ENCODE measurements around the gene TFDP3. TPM values are rescaled to one million over a fixed set of nuclear protein-coding genes. Genes with fewer than 3 reads are reported as not detected.

The TFDP3 gene
- total and polyA plus RNA-seq, 2 of the 13 experiments (the other 11 are each of a cell fraction or from before 2014, with no cell fraction given) = not detected

DNA sequence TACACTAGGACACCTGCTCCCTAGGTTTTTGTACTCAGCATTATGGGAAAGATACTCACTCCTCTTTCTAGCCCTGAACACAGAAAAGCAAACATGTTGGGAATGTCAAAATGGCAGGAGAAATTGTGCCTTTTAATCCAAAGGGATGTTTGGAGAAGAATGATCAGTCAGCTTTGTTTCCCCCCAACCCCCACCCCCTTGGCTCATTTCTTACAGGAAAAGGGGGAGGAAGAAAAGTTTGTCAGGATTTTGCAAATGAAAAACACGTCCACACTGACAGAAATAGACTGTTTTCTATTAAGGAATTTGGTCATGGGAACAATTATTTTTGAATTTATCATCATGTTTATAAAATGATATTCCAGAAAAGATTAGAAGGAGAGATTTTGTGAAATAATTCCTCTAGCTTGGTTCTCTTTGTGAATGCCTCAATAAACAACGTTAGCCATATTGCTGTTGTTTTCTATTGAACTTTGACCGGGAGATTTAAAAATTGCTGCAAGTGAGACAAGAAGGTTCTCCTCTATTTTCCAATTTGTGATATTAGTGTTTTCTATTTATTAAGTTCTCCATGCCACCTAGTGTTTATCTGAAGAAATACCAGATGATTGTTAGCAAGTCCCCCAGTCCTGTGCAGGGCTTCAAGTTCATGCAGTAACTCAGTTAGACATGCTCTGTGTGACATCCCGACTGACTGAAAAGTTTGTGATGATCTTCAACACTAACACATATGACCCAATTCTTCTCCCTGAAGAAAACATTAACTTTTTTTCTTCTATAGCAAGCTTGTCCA is 31.3 kb upstream of the TFDP3 start:
- H3K79me2 ChIP-seq (ENCODE audit: insufficient read depth, low read length) = no peaks in the 10 kb centered on the region
- 0 out of 2 replicates have a peak overlapping the region, but pooled peaks have one; percentile 7 for H3K4me2 ChIP-seq (ENCODE audit: low read depth, low read length)
- POLR2A ChIA-PET = no interaction called here
- FAIRE-seq = peak; percentile 39
- ATAC-seq = no peak
- no peaks in the 10 kb centered on the region for H4K20me1 ChIP-seq (ENCODE audit: insufficient read depth, low read length)
- no peaks in the 10 kb centered on the region for H3K36me3 ChIP-seq (replicated peaks in 1 of 2; ENCODE audit: control insufficient read depth in 1 of 2, insufficient read depth in 2 of 2, low read length in 2 of 2)
- BruUV-seq (replicated peaks) = no TSS peak
- no peak overlapping the region for H3K4me3 ChIP-seq (replicated peaks in 1 of 3; ENCODE audit: insufficient read depth in 1 of 3, low read depth in 2 of 3, low read length in 3 of 3)
- no peak overlapping the region for H3K27ac ChIP-seq (ENCODE audit: extremely low read length, insufficient read depth, low read length)
- peaks cover 9% of the 10 kb centered on the region; the same call in 1 of the 2 replicates for H3K9me3 ChIP-seq (ENCODE audit: low read length)
- in situ Hi-C loops (cut with HindIII; ENCODE audit: extremely low pct_ligation_motif_present, low pct_unique_long_range_greater_than_20kb) (no loop called here), intact Hi-C loops (cut with micrococcal nuclease; ENCODE audit: unreplicated experiment) (no loop called here)
- no peaks in the 10 kb centered on the region for H3K27me3 ChIP-seq (ENCODE audit: control insufficient read depth in 1 of 2, insufficient read depth in 2 of 2, low read length in 2 of 2)
- H2AFZ ChIP-seq (ENCODE audit: low read length) = no peak overlapping the region
- TF ChIP-seq PAX8 (CRISPR knock-in tag; IDR thresholded peaks at IDR 0.05; ENCODE audit: borderline replicate concordance) = no peak
- TF ChIP-seq ZNF75D (CRISPR knock-in tag; IDR thresholded peaks at IDR 0.05; ENCODE audit: borderline replicate concordance) = no peak
- no peak for TF ChIP-seq ATM (IDR thresholded peaks at IDR 0.05; ENCODE audit: borderline replicate concordance)
- no peak for TF ChIP-seq SOX6 (IDR thresholded peaks at IDR 0.05)
- TF ChIP-seq SOX6 (CRISPR knock-in tag; IDR thresholded peaks at IDR 0.05) = no peak
- TF ChIP-seq KDM1A (CRISPR knock-in tag; IDR thresholded peaks at IDR 0.05) = no peak
- no peak for TF ChIP-seq NCOR1 (IDR thresholded peaks at IDR 0.05; ENCODE audit: borderline replicate concordance, low read length)
- no peak for TF ChIP-seq MAFF (IDR thresholded peaks at IDR 0.05; ENCODE audit: low read depth, low read length)
- TF ChIP-seq, protein P1, sequence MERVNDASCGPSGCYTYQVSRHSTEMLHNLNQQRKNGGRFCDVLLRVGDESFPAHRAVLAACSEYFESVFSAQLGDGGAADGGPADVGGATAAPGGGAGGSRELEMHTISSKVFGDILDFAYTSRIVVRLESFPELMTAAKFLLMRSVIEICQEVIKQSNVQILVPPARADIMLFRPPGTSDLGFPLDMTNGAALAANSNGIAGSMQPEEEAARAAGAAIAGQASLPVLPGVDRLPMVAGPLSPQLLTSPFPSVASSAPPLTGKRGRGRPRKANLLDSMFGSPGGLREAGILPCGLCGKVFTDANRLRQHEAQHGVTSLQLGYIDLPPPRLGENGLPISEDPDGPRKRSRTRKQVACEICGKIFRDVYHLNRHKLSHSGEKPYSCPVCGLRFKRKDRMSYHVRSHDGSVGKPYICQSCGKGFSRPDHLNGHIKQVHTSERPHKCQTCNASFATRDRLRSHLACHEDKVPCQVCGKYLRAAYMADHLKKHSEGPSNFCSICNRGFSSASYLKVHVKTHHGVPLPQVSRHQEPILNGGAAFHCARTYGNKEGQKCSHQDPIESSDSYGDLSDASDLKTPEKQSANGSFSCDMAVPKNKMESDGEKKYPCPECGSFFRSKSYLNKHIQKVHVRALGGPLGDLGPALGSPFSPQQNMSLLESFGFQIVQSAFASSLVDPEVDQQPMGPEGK (CRISPR knock-in tag; IDR thresholded peaks at IDR 0.05) = no peak
- TF ChIP-seq ZNF468 (CRISPR knock-in tag; IDR thresholded peaks at IDR 0.05) = no peak
- no peak for TF ChIP-seq HNRNPH1 (optimal IDR thresholded peaks at IDR 0.05; ENCODE audit: low read depth, low read length)
- TF ChIP-seq HOXA5 (CRISPR knock-in tag; IDR thresholded peaks at IDR 0.05) = no peak
- TF ChIP-seq ZNF44 (CRISPR knock-in tag; IDR thresholded peaks at IDR 0.05) = no peak
- no peak for TF ChIP-seq IKZF4 (CRISPR knock-in tag; IDR thresholded peaks at IDR 0.05; ENCODE audit: borderline replicate concordance, low read depth, not compliant biosample characterization)
- no peak for TF ChIP-seq ADNP (CRISPR knock-in tag; IDR thresholded peaks at IDR 0.05)
- no peak for TF ChIP-seq SALL2 (CRISPR knock-in tag; IDR thresholded peaks at IDR 0.05)
- no peak for TF ChIP-seq ZNF607 (CRISPR knock-in tag; IDR thresholded peaks at IDR 0.05; ENCODE audit: borderline replicate concordance)
- TF ChIP-seq DR1 (CRISPR knock-in tag; IDR thresholded peaks at IDR 0.05) = no peak
- no peak for TF ChIP-seq NCOA2 (CRISPR knock-in tag; IDR thresholded peaks at IDR 0.05)
- TF ChIP-seq, protein P2, sequence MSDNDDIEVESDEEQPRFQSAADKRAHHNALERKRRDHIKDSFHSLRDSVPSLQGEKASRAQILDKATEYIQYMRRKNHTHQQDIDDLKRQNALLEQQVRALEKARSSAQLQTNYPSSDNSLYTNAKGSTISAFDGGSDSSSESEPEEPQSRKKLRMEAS (IDR thresholded peaks at IDR 0.05) = no peak
- CTCF ChIA-PET (ENCODE audit: low intra/inter-chr PET ratio, low total read pairs) = no interaction called here
- H3K4me1 ChIP-seq (ENCODE audit: insufficient read depth, low read length) = peaks cover 17% of the 10 kb centered on the region
- H3K9ac ChIP-seq (ENCODE audit: insufficient read depth, low read depth, low read length) = no peak overlapping the region
- no peak for DNase-seq (ENCODE audit: low spot score)
- WGBS (ENCODE audit: low lambda C conversion rate) = 56% methylated on average over 4 of the region's 4 CpGs

Measured in HepG2 (cell line).